Measurements from ENCODE around the gene SLC16A13.

DNA sequence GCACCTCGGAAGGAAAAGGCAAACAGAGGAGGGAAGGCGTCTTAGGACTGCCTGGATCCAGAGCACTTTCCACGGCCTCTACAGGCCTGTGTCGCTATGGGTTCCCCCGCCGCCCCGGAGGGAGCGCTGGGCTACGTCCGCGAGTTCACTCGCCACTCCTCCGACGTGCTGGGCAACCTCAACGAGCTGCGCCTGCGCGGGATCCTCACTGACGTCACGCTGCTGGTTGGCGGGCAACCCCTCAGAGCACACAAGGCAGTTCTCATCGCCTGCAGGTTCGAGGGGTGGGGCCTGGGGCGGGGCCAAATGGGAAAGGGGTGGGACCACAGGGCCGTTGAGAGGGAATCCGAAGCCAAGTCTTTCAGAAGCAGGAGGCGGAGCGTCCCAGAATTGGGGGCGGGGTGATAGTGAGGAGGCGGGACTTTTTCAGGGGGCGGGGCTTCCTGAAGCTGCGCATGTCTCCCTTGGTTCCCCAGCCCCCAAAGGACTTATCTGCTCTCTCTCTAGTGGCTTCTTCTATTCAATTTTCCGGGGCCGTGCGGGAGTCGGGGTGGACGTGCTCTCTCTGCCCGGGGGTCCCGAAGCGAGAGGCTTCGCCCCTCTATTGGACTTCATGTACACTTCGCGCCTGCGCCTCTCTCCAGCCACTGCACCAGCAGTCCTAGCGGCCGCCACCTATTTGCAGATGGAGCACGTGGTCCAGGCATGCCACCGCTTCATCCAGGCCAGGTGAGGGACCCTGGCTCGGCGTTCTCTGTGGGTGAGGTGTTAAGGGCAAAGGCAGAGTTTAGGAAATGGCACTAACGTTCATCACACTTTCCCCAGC, 12.0 kb upstream of the SLC16A13 start:
- TF ChIP-seq POLR2A (IDR thresholded peaks at IDR 0.05; ENCODE audit: low read length), result no peak
- TF ChIP-seq GATA1 (IDR thresholded peaks at IDR 0.05; ENCODE audit: low read depth, low read length), result no peak
